Umbilical cord (tissue), 2 donors: ENCODE results near the gene HLA-DMA. TPM values are rescaled to one million over a fixed set of nuclear protein-coding genes. Genes with fewer than 3 reads are reported as not detected.
A peak's percentile ranks its signal among the peaks of the same experiment; 100 is the strongest.

Experiments
- DNase-seq: peaks from one replicate; pipeline ENCODE4 v3.0.0-alpha.2; 2015; ENCODE audit warnings: low spot score
- total RNA-seq: library from RNA; depleted of rRNA; stranded (reverse); fragments of >200 nt; gene quantifications from one replicate; pipeline ENCODE4 v1.2.3, GENCODE V29; 2014; ENCODE audit warnings: low replicate concordance; ENCODE audit not compliant: insufficient read depth

The HLA-DMA gene
- total RNA-seq, 1 donor from 2014 or later = 5.8 TPM

GRCh38 chr6:32933661-32934085, 19.2 kb downstream of the HLA-DMA start:
- DNase-seq = peak; percentile 75

GRCh38 chr6:32932132-32932868, 20.6 kb downstream of the HLA-DMA start:
- no peak for DNase-seq

DNA sequence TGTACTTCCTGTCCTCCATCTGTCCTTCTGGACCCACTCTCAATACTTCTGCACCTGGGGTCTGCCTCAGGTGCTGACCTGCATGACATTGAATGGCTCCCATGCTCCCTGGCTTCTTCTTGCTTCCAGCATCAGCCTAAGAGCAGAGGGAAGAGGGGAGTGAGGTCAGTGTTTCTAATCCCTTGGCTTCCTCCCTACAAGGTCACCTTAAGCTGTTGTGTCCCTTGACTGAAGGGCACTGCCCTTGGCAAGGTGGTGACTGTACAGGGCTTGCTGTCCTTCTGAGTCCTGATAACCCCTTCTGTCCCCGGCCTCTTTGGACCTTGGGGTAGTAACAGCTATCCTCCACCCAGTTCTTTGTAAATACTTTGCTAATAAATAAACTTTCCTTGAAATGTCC, 21.7 kb downstream of the HLA-DMA start:
- DNase-seq = no peak

DNA sequence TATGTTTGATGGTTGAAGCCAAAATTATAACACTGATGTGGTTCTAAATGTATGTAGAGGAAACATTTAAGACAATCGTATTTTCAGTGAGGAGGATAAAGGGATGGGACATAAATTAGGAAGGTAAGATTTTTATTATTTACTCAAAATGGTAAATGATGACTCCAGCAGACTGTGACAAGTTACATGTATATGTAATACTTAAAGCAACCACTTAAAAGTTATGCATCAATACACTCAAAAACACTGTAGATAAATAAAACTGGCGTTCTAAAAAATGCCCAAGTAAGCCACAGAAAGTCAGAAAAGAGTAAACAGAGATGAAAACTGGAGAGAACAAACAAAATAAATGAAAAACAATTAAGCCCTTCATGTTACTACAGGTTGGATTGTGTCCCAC, 30.8 kb downstream of the HLA-DMA start:
- DNase-seq = no peak

DNA sequence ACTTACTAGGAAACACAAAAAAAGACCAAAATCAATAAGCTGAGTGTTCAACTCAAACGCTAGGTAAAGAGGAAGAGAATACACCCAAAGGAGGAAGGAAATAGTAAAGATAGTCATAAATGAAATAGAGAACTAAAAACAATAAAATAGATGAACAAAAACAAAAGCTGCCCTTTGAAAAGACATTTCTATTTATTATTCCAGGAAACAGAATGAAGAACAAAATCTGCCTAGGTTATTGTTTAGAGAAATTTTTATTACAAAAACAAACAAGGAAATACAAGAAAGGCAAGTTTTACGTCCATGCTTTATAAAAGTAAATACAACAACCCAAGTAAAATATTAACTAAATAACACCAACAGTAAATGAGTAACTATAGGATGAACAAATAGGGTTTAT, 32.2 kb downstream of the HLA-DMA start:
- no peak for DNase-seq

DNA sequence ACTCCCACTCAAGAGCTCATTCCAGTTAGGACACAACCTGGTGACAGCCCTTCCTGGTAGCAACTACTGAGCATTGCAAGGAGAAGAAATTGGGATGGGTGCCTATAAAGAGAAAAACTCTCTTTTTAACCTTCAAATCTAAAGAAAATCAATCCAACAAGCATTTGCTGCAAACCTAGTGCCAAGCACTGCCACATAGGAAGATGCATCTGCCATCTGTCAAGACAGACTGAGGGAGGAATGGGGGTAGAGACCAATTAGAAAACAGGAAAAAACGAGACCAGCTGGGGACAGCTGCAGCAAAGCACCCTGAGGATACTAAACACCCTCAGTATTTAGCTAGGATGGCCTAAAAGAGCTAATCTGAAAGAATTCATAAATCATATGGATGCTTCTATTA, 39.9 kb downstream of the HLA-DMA start:
- DNase-seq = no peak

GRCh38 chr6:32908897-32909296, 44.0 kb downstream of the HLA-DMA start:
- no peak for DNase-seq

- DNase-seq = no peak
Observed at GRCh38 chr6:32906539-32906938, 46.4 kb downstream of the HLA-DMA start.

DNA sequence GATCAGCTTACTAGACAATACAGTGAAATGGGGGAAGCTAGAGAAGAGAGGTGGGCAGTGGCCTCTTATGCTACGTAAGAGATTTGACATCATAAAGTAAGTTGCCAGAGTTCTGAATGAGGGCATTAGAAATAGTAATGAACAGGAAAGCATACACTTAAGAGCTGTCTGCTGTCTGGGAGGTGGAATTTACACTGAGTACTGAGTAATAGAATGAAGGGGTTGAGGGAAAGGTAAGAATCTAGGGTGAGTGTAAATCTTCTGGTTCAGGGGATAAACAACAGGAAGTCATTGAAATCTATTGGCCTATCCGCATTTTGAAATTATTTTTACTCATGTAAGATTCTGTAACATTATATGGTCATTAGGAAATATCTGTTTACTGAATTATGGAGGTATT, 47.8 kb downstream of the HLA-DMA start:
- DNase-seq = no peak

DNA sequence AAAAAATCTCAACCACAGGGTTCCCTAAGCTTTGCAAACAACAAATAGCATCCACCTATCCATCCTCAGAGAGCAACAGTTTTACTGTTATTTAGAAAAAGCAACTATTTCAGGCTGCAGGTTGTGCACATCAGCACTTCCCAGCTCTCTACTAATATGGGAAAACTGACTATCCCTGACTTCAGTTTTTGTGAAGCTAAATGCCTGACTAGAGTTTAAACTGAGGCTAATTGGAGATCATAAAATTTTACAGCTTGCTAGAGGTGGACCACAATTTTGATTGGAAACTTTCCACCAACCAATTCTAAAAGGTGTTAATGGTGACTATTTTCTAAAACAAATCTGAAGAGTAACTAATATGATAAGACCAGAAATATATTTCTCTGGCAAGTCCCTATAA, 48.9 kb downstream of the HLA-DMA start:
- DNase-seq = no peak

Other genes with a start within 250 kb of the HLA-DMA start
- gene HLA-DQA2, start 211.7 kb downstream of the HLA-DMA start, total RNA-seq = not detected
- 0.96 TPM for gene HLA-DQB2, start 189.6 kb downstream of the HLA-DMA start, total RNA-seq
- gene HLA-DOB, start 136.1 kb downstream of the HLA-DMA start, total RNA-seq = not detected
- 13.5 TPM for gene TAP2, start 114.4 kb downstream of the HLA-DMA start, total RNA-seq
- 15.4 TPM for gene PSMB8, start 109.0 kb downstream of the HLA-DMA start, total RNA-seq
- 25.0 TPM for gene TAP1, start 99.4 kb downstream of the HLA-DMA start, total RNA-seq
- 0.72 TPM for gene PSMB9, start 98.9 kb downstream of the HLA-DMA start, total RNA-seq
- gene HLA-DMB, start 12.1 kb downstream of the HLA-DMA start, total RNA-seq = 10.1 TPM
- gene BRD2, start 15.5 kb upstream of the HLA-DMA start, total RNA-seq = 73.7 TPM
- 0.72 TPM for gene HLA-DOA, start 56.5 kb upstream of the HLA-DMA start, total RNA-seq
- 24.8 TPM for gene HLA-DPA1, start 120.6 kb upstream of the HLA-DMA start, total RNA-seq
- 1.7 TPM for gene HLA-DPB1, start 122.9 kb upstream of the HLA-DMA start, total RNA-seq
- 0.72 TPM for gene COL11A2, start 239.4 kb upstream of the HLA-DMA start, total RNA-seq
- 19.0 TPM for gene RXRB, start 247.6 kb upstream of the HLA-DMA start, total RNA-seq
- gene SLC39A7, start 247.8 kb upstream of the HLA-DMA start, total RNA-seq = 78.0 TPM